ENCODE results near the gene PSAT1.

DNA sequence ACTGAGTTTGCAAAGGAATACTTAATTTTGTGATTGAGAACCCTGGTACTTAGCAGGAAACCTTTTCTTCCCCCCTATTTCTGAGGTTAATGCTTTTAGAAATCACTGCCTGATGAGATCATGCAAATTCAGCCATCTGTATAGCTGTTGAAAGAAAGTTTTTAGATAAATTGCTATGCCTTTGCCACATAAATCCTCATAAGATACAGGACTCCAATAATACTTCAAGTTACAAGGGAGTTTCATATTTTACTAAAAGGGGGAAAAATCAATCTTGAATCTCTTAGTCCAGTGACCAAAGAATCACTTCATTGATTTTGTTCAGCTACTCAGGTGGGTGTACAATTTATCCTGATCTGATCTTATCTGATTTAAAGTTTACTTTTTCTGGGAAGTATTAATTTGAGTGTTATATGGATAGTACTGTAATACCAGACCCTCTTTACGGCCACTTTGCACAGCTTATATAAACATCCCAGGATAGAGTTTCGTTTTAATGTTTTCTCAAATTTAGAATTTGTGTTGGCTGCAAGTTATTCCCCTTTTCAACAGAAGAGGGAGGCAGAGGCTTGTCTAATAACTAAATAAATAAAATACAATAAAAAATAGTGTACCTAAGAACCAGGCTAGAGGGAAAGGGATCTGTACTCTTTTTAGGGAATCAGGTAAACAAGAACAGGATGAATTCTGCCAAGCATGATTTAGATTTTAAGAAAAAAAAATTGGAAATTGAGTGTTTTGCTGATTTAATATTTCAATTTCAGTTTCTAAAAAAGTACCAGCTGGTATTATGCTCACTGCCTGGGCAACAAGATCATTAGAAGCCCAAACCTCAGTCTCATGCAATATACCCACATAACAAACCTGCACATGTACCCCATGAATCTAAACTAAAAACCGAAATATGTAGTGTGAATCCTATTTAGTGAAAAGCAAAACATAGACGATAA lies 69.1 kb downstream of the PSAT1 start:
- no peak for TF ChIP-seq EZH2 (IDR thresholded peaks at IDR 0.05; ENCODE audit: insufficient read depth, poor library complexity, severe bottlenecking)
- no peak for TF ChIP-seq EZH2phosphoT487 (IDR thresholded peaks at IDR 0.05; ENCODE audit: insufficient read depth, low read depth)

All from GM23248 (cell line).